Nephron (organoid): ENCODE results near the gene NBR1.
"Not testable (repeated sequence)": the region's sequence is repeated elsewhere in the genome, so short reads cannot be mapped to it uniquely, and the experiment has no call there.

Experiments used
- H3K27ac Mint-ChIP-seq, 3 experiments: 2 replicates each; pipeline ENCODE4 v1.8.0; 2020; ENCODE audit warnings: mixed read lengths in 3 of 3, mild to moderate bottlenecking in 2 of 3, moderate library complexity in 1 of 3
- H3K27me3 Mint-ChIP-seq: 2 replicates; pipeline ENCODE4 v1.8.0; 2021; ENCODE audit warnings: low read depth, mild to moderate bottlenecking, moderate library complexity, mixed read lengths
- H3K36me3 Mint-ChIP-seq: 2 replicates; pipeline ENCODE4 v1.8.0; 2020; ENCODE audit warnings: low read depth, mixed read lengths
- H3K4me1 Mint-ChIP-seq: 2 replicates; pipeline ENCODE4 v1.8.0; 2020; ENCODE audit warnings: mixed read lengths
- H3K4me3 Mint-ChIP-seq, 3 experiments: 2 replicates each; pipeline ENCODE4 v1.8.0; 2020; ENCODE audit warnings: mild to moderate bottlenecking in 3 of 3, mixed read lengths in 3 of 3, moderate library complexity in 2 of 3
- H3K9me3 Mint-ChIP-seq: 2 replicates; pipeline ENCODE4 v1.8.0; 2020; ENCODE audit warnings: mixed read lengths
- TF ChIP-seq, protein P1 (sequence below), 3 experiments: fragments of 200-600 bp; sonication (generic); IDR thresholded peaks; one replicate each; pipeline ENCODE4 v1.5.0; 2021; ENCODE audit warnings: antibody characterized with exemption in 3 of 3; ENCODE audit not compliant: unreplicated experiment in 3 of 3

The NBR1 gene

GRCh38 chr17:43155666-43156065 lies 15.3 kb upstream of the NBR1 start:
- H3K27ac Mint-ChIP-seq: no peak overlapping the region
- TF ChIP-seq, protein P1, sequence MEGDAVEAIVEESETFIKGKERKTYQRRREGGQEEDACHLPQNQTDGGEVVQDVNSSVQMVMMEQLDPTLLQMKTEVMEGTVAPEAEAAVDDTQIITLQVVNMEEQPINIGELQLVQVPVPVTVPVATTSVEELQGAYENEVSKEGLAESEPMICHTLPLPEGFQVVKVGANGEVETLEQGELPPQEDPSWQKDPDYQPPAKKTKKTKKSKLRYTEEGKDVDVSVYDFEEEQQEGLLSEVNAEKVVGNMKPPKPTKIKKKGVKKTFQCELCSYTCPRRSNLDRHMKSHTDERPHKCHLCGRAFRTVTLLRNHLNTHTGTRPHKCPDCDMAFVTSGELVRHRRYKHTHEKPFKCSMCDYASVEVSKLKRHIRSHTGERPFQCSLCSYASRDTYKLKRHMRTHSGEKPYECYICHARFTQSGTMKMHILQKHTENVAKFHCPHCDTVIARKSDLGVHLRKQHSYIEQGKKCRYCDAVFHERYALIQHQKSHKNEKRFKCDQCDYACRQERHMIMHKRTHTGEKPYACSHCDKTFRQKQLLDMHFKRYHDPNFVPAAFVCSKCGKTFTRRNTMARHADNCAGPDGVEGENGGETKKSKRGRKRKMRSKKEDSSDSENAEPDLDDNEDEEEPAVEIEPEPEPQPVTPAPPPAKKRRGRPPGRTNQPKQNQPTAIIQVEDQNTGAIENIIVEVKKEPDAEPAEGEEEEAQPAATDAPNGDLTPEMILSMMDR (IDR thresholded peaks at IDR 0.05; ENCODE audit: unreplicated experiment in 3 of 3): no peak
- H3K36me3 Mint-ChIP-seq: peaks cover 22% of the 10 kb centered on the region
- H3K4me3 Mint-ChIP-seq: no peak overlapping the region
- peaks cover 2% of the 10 kb centered on the region for H3K9me3 Mint-ChIP-seq
- H3K4me1 Mint-ChIP-seq: no peaks in the 10 kb centered on the region
- H3K27me3 Mint-ChIP-seq: no peaks in the 10 kb centered on the region

GRCh38 chr17:43159232-43159631 lies 11.8 kb upstream of the NBR1 start:
- not testable (repeated sequence) for H3K4me1 Mint-ChIP-seq, H3K27ac Mint-ChIP-seq, H3K4me3 Mint-ChIP-seq, H3K27me3 Mint-ChIP-seq, H3K9me3 Mint-ChIP-seq
- H3K36me3 Mint-ChIP-seq: peaks cover 12% of the 10 kb centered on the region

DNA sequence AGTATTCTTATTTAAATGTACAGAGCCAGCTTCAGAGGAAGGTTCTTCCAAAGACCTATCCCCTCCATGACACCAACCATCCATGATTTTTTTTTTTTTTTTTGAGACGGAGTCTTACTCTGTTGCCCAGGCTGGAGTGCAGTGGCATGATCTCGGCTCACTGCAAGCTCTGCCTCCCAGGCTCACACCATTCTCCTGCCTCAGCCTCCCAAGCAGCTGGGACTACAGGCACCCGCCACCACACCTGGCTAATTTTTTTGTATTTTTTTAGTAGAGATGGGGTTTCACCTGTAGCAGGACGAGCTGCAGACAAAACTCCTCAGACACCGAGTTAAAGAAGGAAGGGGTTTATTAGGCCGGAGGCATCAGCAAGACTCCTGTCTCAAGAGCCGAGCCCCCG lies 11.1 kb upstream of the NBR1 start:
- H3K9me3 Mint-ChIP-seq, H3K4me1 Mint-ChIP-seq, H3K27me3 Mint-ChIP-seq, H3K4me3 Mint-ChIP-seq, H3K27ac Mint-ChIP-seq, H3K36me3 Mint-ChIP-seq: not testable (repeated sequence)

- H3K4me3 Mint-ChIP-seq, H3K9me3 Mint-ChIP-seq, H3K4me1 Mint-ChIP-seq, H3K27me3 Mint-ChIP-seq, H3K36me3 Mint-ChIP-seq, H3K27ac Mint-ChIP-seq: not testable (repeated sequence)
These were observed 5.0 kb upstream of the NBR1 start for GRCh38 chr17:43165971-43166370.

DNA sequence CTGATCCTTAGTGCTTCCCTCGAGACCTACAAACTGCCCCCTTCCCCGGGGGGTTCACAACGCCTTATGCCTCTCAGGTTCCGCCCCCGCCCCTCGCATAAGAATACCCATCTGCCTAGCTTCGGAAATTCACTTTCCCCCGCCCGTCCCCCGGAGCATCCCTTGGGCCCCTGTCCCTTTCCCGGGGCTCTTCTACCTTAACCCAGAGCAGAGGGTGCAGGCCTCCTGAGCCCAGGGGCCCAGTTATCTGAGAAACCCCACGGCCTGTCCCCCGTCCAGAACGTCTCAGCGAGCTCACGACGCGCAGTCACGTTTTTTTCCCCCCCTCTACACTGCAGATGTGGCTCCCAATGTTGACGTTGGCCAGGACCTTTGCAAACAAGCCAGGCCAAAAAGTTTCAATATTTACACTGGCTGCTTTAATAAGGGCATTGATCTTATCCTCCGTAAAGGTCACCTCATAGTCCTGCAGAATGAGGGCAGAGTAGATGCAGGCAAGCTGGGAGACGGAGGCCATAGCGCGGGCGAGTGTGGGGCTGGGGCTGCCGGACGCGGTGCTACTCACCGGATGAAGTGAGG lies 1.4 kb upstream of the NBR1 start:
- Mint-ChIP-seq H3K4me1 (peaks cover 16% of the 10 kb centered on the region), H3K9me3 (no peaks in the 10 kb centered on the region), H3K27ac (no peak overlapping the region), H3K36me3 (peaks cover 12% of the 10 kb centered on the region), H3K27me3 (no peaks in the 10 kb centered on the region), H3K4me3 (no peak overlapping the region)
- TF ChIP-seq, protein P1 (IDR thresholded peaks at IDR 0.05; ENCODE audit: unreplicated experiment in 3 of 3): no peak

GRCh38 chr17:43170140-43170765 lies 761 bp upstream of the NBR1 start:
- Mint-ChIP-seq H3K36me3 (peaks cover 12% of the 10 kb centered on the region), H3K27ac (no peak overlapping the region), H3K27me3 (no peaks in the 10 kb centered on the region), H3K4me1 (peaks cover 19% of the 10 kb centered on the region), H3K9me3 (no peaks in the 10 kb centered on the region), H3K4me3 (no peak overlapping the region)
- TF ChIP-seq, protein P1 (IDR thresholded peaks at IDR 0.05; ENCODE audit: unreplicated experiment in 3 of 3): no peak

- TF ChIP-seq, protein P1 (IDR thresholded peaks at IDR 0.05; ENCODE audit: unreplicated experiment in 3 of 3): peak; percentile 17 to 55 (median 30)
- no peaks in the 10 kb centered on the region for H3K27me3 Mint-ChIP-seq
- no peak overlapping the region for H3K27ac Mint-ChIP-seq
- H3K4me3 Mint-ChIP-seq: no peak overlapping the region
- H3K4me1 Mint-ChIP-seq: peaks cover 35% of the 10 kb centered on the region
- peaks cover 20% of the 10 kb centered on the region for H3K36me3 Mint-ChIP-seq
- H3K9me3 Mint-ChIP-seq: no peaks in the 10 kb centered on the region
These were observed 823 bp downstream of the NBR1 start for GRCh38 chr17:43171586-43172487.
